ENCODE measurements around the gene PLS1. TPM values are rescaled to one million over a fixed set of nuclear protein-coding genes. Genes with fewer than 3 reads are reported as not detected.

PLS1 gene
- total RNA-seq, 2 experiments from 2014 or later, result 4.0 to 7.2 TPM

- Histone ChIP-seq H3K4me1 (ENCODE audit: insufficient read depth, low read length, poor library complexity, severe bottlenecking) (no peaks in the 10 kb centered on the region), H3K4me2 (ENCODE audit: low read length) (no peak overlapping the region), H2AFZ (ENCODE audit: low read length) (no peak overlapping the region), H3K4me3 (ENCODE audit: low read depth, low read length, poor library complexity, severe bottlenecking) (no peak overlapping the region), H3K9me3 (ENCODE audit: low read length) (no peaks in the 10 kb centered on the region), H3K79me2 (ENCODE audit: insufficient read depth, low read depth, low read length) (no peaks in the 10 kb centered on the region), H3K27ac (ENCODE audit: low read depth, low read length, poor library complexity, severe bottlenecking) (no peak overlapping the region), H3K9me2 (ENCODE audit: insufficient read depth, low read length) (0 out of 2 replicates have a peak, but pooled peaks cover under 1% of the 10 kb centered on the region), H4K20me1 (ENCODE audit: insufficient read depth, low read length) (no peaks in the 10 kb centered on the region), H3K36me3 (ENCODE audit: insufficient read depth, low read length) (no peaks in the 10 kb centered on the region)
- no TSS peak for BruUV-seq (replicated peaks)
- ChIA-PET POLR2A (interaction anchor here (0.6 to 2.0 kb wide), 8 partner anchors 11 to 328 kb away, joined by 3 to 8 read pairs (median 4); partner anchors contain the start of gene ATR), CTCF (ENCODE audit: unreplicated experiment) (interaction anchor here (1.4 kb wide), 1 partner anchor 11 kb away, joined by 3 read pairs; no protein-coding TSS in a partner anchor)
- intact Hi-C loops (cut with micrococcal nuclease; ENCODE audit: unreplicated experiment), result no loop called here
- no peak for TF ChIP-seq CTCF (conservative IDR thresholded peaks at IDR 0.05; ENCODE audit: low read length)
- DNase-seq (ENCODE audit: low spot score), result no peak
Observed at GRCh38 chr3:142609136-142609535, 12.9 kb downstream of the PLS1 start.

DNA sequence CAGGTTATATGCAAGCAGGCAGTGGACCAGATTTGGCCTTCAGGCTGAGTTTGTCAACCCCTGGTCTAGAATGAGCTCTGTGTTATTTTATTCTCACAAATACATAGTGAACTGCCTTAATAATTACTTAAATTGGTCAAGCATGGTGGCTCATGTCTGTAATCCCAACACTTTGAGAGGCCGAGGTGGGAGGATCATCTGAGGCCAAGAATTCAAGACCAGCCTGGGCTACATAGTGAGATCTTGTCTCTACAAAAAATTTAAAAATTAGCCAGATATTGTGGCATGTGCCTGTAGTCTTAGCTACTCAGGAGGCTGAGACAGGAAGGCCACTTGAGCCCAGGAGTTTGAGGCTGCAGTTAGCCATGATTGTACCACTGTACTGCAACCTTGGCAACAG, 15.0 kb downstream of the PLS1 start:
- H3K9me3 ChIP-seq (ENCODE audit: low read length), result no peaks in the 10 kb centered on the region
- intact Hi-C loops (cut with micrococcal nuclease; ENCODE audit: unreplicated experiment), result no loop called here
- H3K4me2 ChIP-seq (ENCODE audit: low read length), result no peak overlapping the region
- H3K36me3 ChIP-seq (ENCODE audit: insufficient read depth, low read length), result no peaks in the 10 kb centered on the region
- no TSS peak for BruUV-seq (replicated peaks)
- ChIA-PET POLR2A (interaction anchor here (0.6 to 2.0 kb wide), 6 partner anchors 10 to 207 kb away, joined by 3 to 8 read pairs (median 4); partner anchors contain the start of gene ATR), CTCF (ENCODE audit: unreplicated experiment) (no interaction called here)
- no peaks in the 10 kb centered on the region for H3K4me1 ChIP-seq (ENCODE audit: insufficient read depth, low read length, poor library complexity, severe bottlenecking)
- TF ChIP-seq EZH2phosphoT487 (IDR thresholded peaks at IDR 0.05; ENCODE audit: borderline replicate concordance, low read depth, low read length) (no peak), CTCF (conservative IDR thresholded peaks at IDR 0.05; ENCODE audit: low read length) (no peak)
- no peak for DNase-seq (ENCODE audit: low spot score)
- no peak overlapping the region for H3K4me3 ChIP-seq (ENCODE audit: low read depth, low read length, poor library complexity, severe bottlenecking)
- H2AFZ ChIP-seq (ENCODE audit: low read length), result no peak overlapping the region
- no peaks in the 10 kb centered on the region for H3K79me2 ChIP-seq (ENCODE audit: insufficient read depth, low read depth, low read length)
- 0 out of 2 replicates have a peak, but pooled peaks cover 3% of the 10 kb centered on the region for H3K9me2 ChIP-seq (ENCODE audit: insufficient read depth, low read length)
- no peaks in the 10 kb centered on the region for H4K20me1 ChIP-seq (ENCODE audit: insufficient read depth, low read length)
- H3K27ac ChIP-seq (ENCODE audit: low read depth, low read length, poor library complexity, severe bottlenecking), result no peak overlapping the region

DNA sequence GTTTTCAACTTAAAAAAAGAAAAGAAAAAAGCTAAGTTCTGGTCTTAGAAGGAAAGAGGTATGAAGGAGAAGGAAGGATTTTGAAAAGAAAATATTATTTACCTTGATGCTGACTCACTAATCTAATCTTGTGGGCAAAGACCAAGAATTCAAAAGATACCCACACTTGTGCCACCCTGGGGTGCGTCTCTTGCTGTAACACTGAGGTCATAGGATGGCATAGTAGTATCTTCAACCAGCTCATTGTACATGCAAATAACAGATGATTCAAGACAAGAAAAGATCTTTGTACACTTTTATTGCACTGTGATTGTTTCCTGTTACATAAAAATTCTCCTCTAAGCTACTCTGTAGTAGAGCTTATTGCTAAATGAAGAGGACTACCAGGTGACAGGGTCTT, 17.3 kb downstream of the PLS1 start:
- H3K4me3 ChIP-seq (ENCODE audit: low read depth, low read length, poor library complexity, severe bottlenecking), result no peak overlapping the region
- H4K20me1 ChIP-seq (ENCODE audit: insufficient read depth, low read length), result no peaks in the 10 kb centered on the region
- no peak overlapping the region for H2AFZ ChIP-seq (ENCODE audit: low read length)
- DNase-seq (ENCODE audit: low spot score), result no peak
- no TSS peak for BruUV-seq (replicated peaks)
- POLR2A ChIA-PET, result interaction anchor here (1.2 kb wide), 1 partner anchor 14 kb away, joined by 3 read pairs; no protein-coding TSS in a partner anchor
- intact Hi-C loops (cut with micrococcal nuclease; ENCODE audit: unreplicated experiment), result no loop called here
- H3K9me3 ChIP-seq (ENCODE audit: low read length), result no peaks in the 10 kb centered on the region
- TF ChIP-seq CTCF (conservative IDR thresholded peaks at IDR 0.05; ENCODE audit: low read length) (no peak), EZH2phosphoT487 (IDR thresholded peaks at IDR 0.05; ENCODE audit: borderline replicate concordance, low read depth, low read length) (no peak)
- CTCF ChIA-PET (ENCODE audit: unreplicated experiment), result no interaction called here
- H3K4me2 ChIP-seq (ENCODE audit: low read length), result no peak overlapping the region
- H3K9me2 ChIP-seq (ENCODE audit: insufficient read depth, low read length), result 0 out of 2 replicates have a peak, but pooled peaks cover 3% of the 10 kb centered on the region
- H3K36me3 ChIP-seq (ENCODE audit: insufficient read depth, low read length), result no peaks in the 10 kb centered on the region
- no peaks in the 10 kb centered on the region for H3K4me1 ChIP-seq (ENCODE audit: insufficient read depth, low read length, poor library complexity, severe bottlenecking)
- H3K79me2 ChIP-seq (ENCODE audit: insufficient read depth, low read depth, low read length), result no peaks in the 10 kb centered on the region
- H3K27ac ChIP-seq (ENCODE audit: low read depth, low read length, poor library complexity, severe bottlenecking), result no peak overlapping the region

Data from OCI-LY7 (cell line).